ENCODE results near the gene TGM4. TPM values are rescaled to one million over a fixed set of nuclear protein-coding genes. Genes with fewer than 3 reads are reported as not detected.

The TGM4 gene
- total RNA-seq, 1 experiment from 2014 or later = 0.14 TPM

DNA sequence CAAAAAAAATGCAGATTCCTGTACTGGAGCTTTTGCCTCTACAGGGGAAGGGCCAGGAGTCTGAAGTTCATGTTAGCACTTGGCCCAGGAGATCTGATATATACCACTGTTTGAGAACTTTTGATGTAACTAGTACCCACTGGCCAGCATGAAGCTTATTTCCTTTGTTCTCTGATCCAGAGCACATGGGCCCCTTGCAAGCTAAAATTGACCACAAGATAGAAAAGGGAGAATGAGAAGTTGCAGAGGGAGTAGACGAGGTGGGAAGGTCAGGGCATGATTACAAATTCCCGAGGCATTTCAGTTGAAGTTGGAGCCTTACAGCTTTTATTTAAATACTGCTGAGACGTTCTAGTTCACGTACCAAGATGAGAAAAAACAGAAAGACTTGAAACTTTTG, 28.2 kb downstream of the TGM4 start:
- Mint-ChIP-seq H3K9me3 (ENCODE audit: low read depth, unreplicated experiment) (no peaks in the 10 kb centered on the region), H3K4me3 (ENCODE audit: low read depth, unreplicated experiment) (no peak overlapping the region), H3K27ac (ENCODE audit: unreplicated experiment) (no peak overlapping the region), H3K4me1 (ENCODE audit: low read depth, unreplicated experiment) (no peaks in the 10 kb centered on the region), H3K27me3 (ENCODE audit: unreplicated experiment) (no peaks in the 10 kb centered on the region), H3K36me3 (ENCODE audit: insufficient read depth, unreplicated experiment) (no peaks in the 10 kb centered on the region)
- BruUV-seq (replicated peaks) = no TSS peak
- DNase-seq = no peak
- CTCF ChIA-PET = no interaction called here
- intact Hi-C loops (cut with micrococcal nuclease; ENCODE audit: unreplicated experiment) = no loop called here
- TF ChIP-seq, protein P1, sequence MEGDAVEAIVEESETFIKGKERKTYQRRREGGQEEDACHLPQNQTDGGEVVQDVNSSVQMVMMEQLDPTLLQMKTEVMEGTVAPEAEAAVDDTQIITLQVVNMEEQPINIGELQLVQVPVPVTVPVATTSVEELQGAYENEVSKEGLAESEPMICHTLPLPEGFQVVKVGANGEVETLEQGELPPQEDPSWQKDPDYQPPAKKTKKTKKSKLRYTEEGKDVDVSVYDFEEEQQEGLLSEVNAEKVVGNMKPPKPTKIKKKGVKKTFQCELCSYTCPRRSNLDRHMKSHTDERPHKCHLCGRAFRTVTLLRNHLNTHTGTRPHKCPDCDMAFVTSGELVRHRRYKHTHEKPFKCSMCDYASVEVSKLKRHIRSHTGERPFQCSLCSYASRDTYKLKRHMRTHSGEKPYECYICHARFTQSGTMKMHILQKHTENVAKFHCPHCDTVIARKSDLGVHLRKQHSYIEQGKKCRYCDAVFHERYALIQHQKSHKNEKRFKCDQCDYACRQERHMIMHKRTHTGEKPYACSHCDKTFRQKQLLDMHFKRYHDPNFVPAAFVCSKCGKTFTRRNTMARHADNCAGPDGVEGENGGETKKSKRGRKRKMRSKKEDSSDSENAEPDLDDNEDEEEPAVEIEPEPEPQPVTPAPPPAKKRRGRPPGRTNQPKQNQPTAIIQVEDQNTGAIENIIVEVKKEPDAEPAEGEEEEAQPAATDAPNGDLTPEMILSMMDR (IDR thresholded peaks at IDR 0.05; ENCODE audit: unreplicated experiment) = no peak

DNA sequence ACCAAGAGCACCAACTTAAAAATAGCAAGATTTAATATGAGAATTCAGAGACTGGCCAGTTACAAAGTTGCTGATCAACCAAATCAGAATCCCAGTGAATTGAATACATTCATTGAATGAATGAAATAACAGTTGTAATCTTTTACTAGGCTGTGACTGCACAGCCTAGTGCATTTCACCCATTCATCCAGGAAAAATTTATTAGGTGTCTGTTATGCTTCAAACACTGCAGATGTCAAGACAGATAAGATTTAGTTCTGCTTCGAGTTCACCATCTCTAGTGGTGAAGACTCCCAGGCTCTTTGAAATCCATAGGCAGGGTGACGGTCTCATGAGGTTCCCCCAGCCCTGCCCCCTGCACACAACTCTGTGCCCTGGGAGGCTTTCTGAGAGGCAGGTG, 28.9 kb downstream of the TGM4 start:
- TF ChIP-seq, protein P1 (IDR thresholded peaks at IDR 0.05; ENCODE audit: unreplicated experiment) = no peak
- H3K36me3 Mint-ChIP-seq (ENCODE audit: insufficient read depth, unreplicated experiment) = no peaks in the 10 kb centered on the region
- no TSS peak for BruUV-seq (replicated peaks)
- H3K4me1 Mint-ChIP-seq (ENCODE audit: low read depth, unreplicated experiment) = no peaks in the 10 kb centered on the region
- H3K27ac Mint-ChIP-seq (ENCODE audit: unreplicated experiment) = no peak overlapping the region
- no peak overlapping the region for H3K4me3 Mint-ChIP-seq (ENCODE audit: low read depth, unreplicated experiment)
- no peaks in the 10 kb centered on the region for H3K27me3 Mint-ChIP-seq (ENCODE audit: unreplicated experiment)
- no peaks in the 10 kb centered on the region for H3K9me3 Mint-ChIP-seq (ENCODE audit: low read depth, unreplicated experiment)
- intact Hi-C loops (cut with micrococcal nuclease; ENCODE audit: unreplicated experiment) = no loop called here
- CTCF ChIA-PET = no interaction called here
- DNase-seq = no peak

DNA sequence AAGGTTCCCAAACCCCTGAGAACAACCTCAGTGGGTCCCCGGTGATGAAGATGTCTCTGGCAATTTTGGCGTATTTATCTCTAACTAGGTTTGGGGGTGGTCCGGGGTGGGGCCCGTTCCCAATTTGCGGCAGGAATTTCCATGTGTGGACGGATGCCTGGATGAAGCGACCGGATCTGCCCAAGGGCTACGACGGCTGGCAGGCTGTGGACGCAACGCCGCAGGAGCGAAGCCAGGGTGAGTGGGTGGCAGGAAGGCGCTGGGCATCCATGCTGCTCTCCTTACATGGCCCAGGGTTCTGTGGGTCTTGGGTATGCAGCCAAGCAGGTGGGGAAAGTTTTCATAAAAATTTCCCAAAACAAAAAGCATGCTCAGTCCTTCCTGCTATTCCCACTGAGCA, 29.3 kb downstream of the TGM4 start:
- Mint-ChIP-seq H3K27me3 (ENCODE audit: unreplicated experiment) (no peaks in the 10 kb centered on the region), H3K9me3 (ENCODE audit: low read depth, unreplicated experiment) (no peaks in the 10 kb centered on the region), H3K4me3 (ENCODE audit: low read depth, unreplicated experiment) (no peak overlapping the region), H3K36me3 (ENCODE audit: insufficient read depth, unreplicated experiment) (no peaks in the 10 kb centered on the region), H3K27ac (ENCODE audit: unreplicated experiment) (no peak overlapping the region), H3K4me1 (ENCODE audit: low read depth, unreplicated experiment) (no peaks in the 10 kb centered on the region)
- no peak for DNase-seq
- CTCF ChIA-PET = no interaction called here
- no TSS peak for BruUV-seq (replicated peaks)
- TF ChIP-seq, protein P1 (IDR thresholded peaks at IDR 0.05; ENCODE audit: unreplicated experiment) = no peak
- intact Hi-C loops (cut with micrococcal nuclease; ENCODE audit: unreplicated experiment) = no loop called here

DNA sequence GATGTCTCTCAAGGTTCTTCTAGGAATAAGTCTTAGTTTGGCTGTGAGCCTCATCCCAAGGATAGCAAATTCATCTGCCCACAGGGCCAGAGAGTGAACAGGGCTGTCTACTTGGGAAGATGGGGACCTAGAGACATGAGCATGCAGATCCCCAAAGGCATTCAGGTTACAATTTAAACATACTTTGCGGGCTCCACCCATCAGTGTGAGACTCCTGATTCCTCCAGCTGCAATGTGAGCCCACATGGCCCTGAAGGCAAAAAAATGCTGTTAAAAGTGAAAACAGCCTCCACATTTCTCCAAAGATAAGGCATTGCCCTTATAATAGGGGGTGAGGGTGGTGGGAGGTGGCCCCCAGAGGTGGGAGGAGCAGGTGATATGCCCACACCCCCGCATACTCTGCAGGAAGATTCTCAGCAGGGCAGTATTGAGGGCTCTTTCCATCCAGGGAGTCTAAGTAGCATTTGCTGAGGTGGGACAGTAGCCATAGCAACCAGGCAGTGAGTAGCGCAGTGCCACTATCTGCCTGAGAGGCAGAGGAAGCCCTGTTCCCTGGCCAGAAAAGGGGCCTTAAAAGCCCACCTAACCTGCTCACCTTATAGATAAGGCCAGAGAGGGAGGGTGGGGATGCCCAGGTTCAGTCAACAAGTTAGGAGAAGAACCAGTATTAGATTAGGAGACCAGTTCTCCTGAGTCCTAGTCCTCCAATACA, 31.2 kb downstream of the TGM4 start:
- TF ChIP-seq, protein P1 (IDR thresholded peaks at IDR 0.05; ENCODE audit: unreplicated experiment) = no peak
- H3K4me3 Mint-ChIP-seq (ENCODE audit: low read depth, unreplicated experiment) = no peak overlapping the region
- intact Hi-C loops (cut with micrococcal nuclease; ENCODE audit: unreplicated experiment) = no loop called here
- H3K36me3 Mint-ChIP-seq (ENCODE audit: insufficient read depth, unreplicated experiment) = no peaks in the 10 kb centered on the region
- no TSS peak for BruUV-seq (replicated peaks)
- no peak overlapping the region for H3K27ac Mint-ChIP-seq (ENCODE audit: unreplicated experiment)
- CTCF ChIA-PET = interaction anchor here (0.7 kb wide), 1 partner anchor 349 kb away, joined by 3 read pairs; no protein-coding TSS in a partner anchor
- no peaks in the 10 kb centered on the region for H3K9me3 Mint-ChIP-seq (ENCODE audit: low read depth, unreplicated experiment)
- no peaks in the 10 kb centered on the region for H3K27me3 Mint-ChIP-seq (ENCODE audit: unreplicated experiment)
- no peaks in the 10 kb centered on the region for H3K4me1 Mint-ChIP-seq (ENCODE audit: low read depth, unreplicated experiment)
- no peak for DNase-seq
